Kasumi-1 (cell line): Measurements from ENCODE around the gene PGBD5.
A peak's percentile ranks its signal among the peaks of the same experiment; 100 is the strongest.

Source experiments
- DNase-seq, 2 experiments: peaks; one replicate each; lab custom pipeline; 2025; lab: John Stamatoyannopoulos, UW

The PGBD5 gene

DNA sequence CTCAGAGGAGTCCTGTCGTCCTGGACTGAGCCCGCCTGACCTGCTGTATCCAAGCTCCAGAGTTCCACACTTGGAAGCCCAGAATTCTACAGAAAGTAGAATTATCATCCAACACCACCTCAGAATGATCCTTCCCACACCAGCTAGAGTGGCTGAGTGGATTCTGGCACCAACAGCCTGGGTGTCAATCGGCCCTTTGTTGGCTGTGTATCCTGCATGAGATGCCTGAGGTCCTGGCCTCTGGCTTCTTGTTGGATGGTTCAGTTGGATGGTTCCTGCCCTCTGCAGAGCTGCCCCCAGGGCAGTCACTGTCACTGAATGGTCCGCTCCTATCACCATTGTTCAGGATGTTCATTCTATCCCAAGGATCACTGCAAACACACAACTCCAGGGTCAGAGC, 49.8 kb downstream of the PGBD5 start:
- DNase-seq: no peak

- DNase-seq: no peak
Measured at GRCh38 chr1:230375780-230376179, 50.4 kb downstream of the PGBD5 start.

- no peak for DNase-seq
Measured at GRCh38 chr1:230375147-230375546, 51.0 kb downstream of the PGBD5 start.

GRCh38 chr1:230371923-230372703, 54.0 kb downstream of the PGBD5 start:
- DNase-seq: no peak

DNA sequence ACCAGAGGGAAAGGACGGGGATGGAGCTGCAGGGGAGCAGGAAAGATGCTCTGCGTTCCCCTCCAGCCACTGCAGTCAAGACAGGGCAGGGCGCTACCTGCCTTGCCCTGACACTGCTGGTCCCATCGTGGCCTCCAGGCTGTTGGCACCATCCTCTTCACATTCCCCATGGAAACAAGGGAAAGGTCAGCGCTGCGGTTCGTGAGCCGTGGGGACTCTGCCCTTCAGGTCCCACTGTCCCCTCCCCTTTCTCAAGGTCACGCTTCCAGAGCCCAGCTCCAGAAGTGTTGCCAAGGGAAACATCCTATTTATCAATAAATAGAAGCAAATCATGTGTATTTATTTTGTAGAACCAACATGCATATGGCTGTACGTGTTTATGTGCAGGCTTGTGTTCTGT, 56.0 kb downstream of the PGBD5 start:
- no peak for DNase-seq

- DNase-seq: no peak
Measured at GRCh38 chr1:230368871-230369270, 57.3 kb downstream of the PGBD5 start.

GRCh38 chr1:230368363-230368762, 57.8 kb downstream of the PGBD5 start:
- DNase-seq: no peak

DNA sequence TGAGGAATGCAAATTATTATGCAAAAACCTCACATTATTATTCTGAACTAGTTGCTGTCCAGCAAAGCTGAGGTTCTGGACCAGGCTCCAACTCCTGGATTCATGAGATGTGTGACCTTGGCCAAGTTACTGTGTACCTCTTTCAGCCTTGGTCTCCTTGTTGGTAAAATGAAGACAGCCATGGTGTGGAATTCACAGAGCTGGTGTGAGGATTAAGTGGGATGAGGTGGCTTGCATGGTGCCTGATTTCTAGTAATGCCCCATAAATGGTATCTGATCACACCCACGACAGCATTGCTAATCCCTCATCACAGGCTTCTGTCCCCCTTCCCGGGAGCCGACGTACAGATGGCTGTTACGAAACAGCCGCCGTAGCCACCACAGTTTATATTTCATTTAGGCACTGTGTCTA, 59.6 kb downstream of the PGBD5 start:
- DNase-seq: no peak

DNA sequence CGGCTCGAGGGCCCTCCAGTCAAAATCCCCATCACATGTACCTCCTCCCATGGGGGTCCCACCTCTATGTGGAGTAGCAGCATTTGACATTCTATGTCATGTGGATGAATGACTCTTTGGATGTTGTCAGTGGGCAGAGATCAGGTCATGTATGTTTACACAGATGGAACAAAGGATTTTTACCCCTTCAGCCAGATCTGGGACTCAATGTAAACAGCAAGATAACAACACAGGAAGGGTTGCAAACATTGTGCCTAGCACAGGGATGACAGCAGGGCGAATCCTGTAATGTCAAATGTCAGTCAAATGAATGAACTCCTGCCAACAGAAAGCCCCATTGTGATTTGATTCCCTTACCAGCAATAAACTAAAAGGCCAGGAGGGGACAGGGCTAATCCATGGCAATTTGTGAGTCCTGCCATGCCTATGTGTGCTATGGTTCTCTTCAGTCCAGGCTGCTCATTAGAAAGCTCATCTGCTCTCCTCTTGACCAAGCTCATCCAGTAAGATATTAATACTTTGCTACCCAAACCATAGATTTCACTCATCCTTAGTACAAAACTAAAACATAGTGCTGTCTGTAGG, 60.3 kb downstream of the PGBD5 start:
- peak in 1 of 2 experiments; percentile 3 for DNase-seq

- DNase-seq: no peak
Measured at GRCh38 chr1:230362949-230363348, 63.2 kb downstream of the PGBD5 start.

DNA sequence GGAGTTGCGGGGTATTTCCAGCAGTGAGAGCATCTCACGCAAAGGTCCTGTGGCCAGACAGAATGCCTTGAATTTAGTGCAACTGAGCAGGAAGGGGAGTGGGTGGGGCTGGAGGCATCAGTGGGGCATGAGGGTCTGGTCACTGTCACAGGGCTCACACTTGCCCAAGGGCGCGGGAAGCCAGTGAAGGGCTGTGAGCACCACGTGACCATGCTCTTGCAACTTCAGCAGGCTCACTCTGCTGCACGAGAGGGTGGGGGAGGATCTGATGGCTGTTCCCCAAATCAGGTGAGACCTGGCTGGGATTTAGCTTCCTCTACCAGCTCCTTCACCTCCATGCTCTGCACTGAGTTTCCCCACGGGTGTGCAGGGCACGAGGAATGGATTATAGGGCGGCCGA, 64.2 kb downstream of the PGBD5 start:
- no peak for DNase-seq

DNA sequence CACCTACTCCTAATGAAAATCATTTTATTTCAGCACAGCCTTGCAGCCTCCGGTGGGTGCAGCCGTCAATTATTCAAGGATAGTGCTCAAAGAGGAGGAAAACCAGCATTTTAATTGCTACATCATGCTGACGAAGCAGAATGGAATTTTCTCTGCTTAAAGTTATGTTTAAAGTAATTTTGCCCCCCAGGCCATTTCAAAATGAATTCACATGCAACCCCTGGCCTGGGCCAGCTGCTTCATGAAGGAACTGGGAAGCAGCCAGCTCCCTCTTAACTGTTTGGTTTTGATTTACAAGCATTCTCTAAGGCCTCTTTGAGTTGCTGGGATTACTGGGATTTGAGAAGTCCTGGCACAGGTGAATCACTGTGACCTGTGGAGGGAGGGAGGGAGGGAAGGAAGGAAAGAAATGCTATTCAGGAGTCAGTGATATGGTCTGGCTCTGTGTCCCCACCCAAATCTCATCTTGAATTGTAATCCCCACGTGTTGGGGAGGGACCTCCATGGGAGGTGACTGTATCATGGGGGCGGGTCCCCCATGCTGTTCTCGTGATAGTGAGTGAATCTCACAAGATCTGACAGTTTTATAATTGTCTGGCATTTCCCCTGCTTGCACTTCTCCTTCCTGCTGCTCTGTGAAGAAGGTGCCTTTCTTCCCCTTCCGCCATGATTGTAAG, 66.0 kb downstream of the PGBD5 start:
- DNase-seq: no peak

- DNase-seq: no peak
Measured at GRCh38 chr1:230356869-230357794, 69.0 kb downstream of the PGBD5 start.

GRCh38 chr1:230356190-230356589, 69.9 kb downstream of the PGBD5 start:
- no peak for DNase-seq

- no peak for DNase-seq
Measured at GRCh38 chr1:230355594-230355993, 70.5 kb downstream of the PGBD5 start.

DNA sequence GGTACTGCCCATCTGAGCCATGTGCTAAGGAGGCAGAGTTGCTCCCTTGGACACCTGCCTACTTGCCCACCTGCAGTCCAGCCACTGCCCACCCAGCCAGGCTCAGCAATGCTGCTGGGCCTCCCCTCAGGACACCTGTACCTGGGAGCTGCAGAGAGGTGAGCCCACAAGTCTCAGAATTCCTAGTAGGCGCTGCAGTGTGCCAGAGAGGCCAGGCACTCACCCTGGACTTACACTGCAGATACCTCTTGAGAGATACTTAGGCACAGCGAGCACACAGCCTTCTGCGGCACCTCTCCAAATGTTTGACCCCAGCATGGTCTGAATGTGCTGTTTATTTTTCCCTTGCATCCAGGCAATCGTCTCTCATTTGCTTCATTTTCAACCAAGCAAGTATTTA, 71.0 kb downstream of the PGBD5 start:
- DNase-seq: no peak

DNA sequence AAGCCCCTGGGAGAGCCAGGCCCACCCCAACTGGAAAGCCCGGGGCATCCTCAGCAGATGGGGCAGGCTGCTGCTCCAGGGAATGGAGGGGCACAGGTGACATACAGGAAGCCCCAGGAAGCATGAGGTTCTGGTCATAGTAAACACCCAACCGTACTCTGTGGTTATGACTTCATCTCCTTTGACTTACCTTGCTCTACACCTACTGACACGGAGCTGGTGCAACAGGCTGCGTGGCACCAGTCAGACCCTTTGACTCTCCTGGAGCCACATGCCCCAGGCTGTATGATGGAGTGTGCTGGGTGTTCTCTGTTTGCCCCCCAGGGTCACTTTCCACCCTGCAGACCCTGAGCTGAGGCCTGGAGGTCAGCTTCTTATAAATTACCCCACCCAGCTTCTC, 72.1 kb downstream of the PGBD5 start:
- DNase-seq: no peak

DNA sequence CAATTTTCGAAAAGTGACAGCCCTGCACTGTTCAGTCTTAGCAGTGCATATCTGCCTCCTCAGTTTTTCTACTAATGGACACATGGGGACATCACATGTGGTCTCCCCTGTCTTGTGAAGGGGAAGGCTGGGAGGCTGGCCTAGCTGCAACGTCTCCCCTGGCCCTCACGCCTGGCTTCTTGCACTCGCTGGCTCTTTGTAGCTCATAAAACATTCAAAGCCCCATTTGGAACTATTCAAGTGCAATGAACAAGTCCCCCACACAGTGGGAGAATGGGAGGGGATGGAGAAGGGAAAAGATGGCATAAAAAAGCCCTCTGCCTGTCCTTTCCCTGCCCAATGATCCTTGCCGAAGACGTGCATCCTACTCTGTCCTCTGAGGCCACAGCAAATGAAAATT, 73.6 kb downstream of the PGBD5 start:
- no peak for DNase-seq

- no peak for DNase-seq
Measured at GRCh38 chr1:230351983-230352382, 74.1 kb downstream of the PGBD5 start.

DNA sequence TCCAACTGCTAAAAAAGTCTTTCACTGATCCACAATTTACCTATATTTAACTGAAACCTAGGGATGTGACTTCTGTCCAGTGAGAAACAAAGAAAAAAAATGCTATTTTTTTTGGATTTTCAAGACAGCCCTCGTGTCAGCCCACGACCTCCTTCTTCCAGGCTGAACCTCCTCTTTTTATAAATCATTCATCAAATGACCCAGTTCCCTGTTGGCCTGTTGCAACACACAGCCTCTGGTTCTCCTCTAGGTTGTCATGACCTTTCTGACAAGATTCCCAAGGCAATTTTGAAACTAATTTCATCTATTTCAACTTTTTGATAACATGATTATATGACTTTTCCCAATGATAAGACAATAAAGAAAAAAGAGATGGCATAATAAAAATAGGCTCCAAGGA, 74.6 kb downstream of the PGBD5 start:
- no peak for DNase-seq

DNA sequence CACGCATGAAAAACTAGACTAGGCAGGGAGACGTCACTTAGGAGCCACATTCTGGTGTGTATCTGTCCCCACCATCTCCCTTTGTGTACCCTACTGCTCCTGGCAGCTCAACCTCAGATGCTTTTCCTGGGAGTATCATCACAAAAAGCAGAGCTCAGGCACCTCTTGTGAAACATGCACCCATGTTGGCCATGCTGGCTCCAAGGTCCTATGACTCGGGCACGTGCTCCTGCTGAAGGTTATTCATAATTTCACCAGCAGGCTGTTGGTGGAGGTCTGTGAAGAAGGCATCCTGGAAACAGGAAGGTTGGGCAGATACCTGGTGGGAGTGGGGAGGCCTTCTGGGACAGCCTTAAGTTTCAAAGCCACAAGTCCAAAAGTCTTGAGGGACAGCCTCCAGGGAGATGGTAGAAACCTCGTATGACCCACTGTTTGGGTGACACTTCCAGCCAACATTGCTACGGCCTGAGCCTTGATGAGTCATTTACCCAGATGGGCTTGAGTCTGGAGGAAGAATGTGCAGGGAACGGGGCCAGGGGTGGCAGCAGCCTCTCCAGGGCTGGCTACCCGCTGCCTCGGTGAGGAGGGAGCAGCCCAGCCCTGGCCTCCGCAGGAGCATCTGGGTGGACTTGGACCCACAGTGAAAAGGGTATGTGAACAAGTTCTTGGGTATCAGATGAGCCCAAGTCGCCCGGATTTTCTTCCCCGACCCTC, 75.8 kb downstream of the PGBD5 start:
- DNase-seq: no peak

DNA sequence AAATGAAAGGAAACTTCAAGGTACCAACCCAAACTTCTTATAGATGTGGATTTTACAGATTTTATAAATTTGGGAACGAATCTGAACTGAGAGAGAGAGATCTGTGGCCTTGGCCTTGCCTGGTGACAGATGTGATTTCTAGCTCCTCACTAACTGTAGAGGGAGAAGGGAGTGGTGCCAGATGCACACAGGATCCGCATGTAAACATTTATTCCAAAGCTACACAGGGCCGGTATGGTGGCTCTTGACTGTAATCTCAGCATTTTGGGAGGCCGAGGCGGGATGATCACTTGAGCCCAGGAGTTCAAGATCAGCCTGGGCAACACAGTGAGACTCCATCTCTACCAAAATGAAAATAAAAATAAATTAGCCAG, 77.1 kb downstream of the PGBD5 start:
- no peak for DNase-seq
